Peyer's patch (tissue), 4 donors: ENCODE results near the gene EML3. TPM values are rescaled to one million over a fixed set of nuclear protein-coding genes. Genes with fewer than 3 reads are reported as not detected.
"Not testable (repeated sequence)": the region's sequence is repeated elsewhere in the genome, so short reads cannot be mapped to it uniquely, and the experiment has no call there.

ENCODE experiments used
- DNase-seq, 3 donors: peaks; one replicate each; pipeline ENCODE4 v3.0.0-alpha.2; 2017 to 2019
- H3K27ac ChIP-seq, 4 donors: fragments of 200-600 bp; sonication (generic); one replicate each; pipeline ENCODE4 v1.5.1; 2016 to 2019
- H3K27me3 ChIP-seq, 2 donors: fragments of 200-600 bp; sonication (generic); one replicate each; pipeline ENCODE4 v1.5.1; 2019
- H3K36me3 ChIP-seq, 3 donors: fragments of 200-600 bp; sonication (generic); one replicate each; pipeline ENCODE4 v1.5.1; 2016 to 2019
- H3K4me1 ChIP-seq, 4 donors: fragments of 200-600 bp; sonication (generic); one replicate each; pipeline ENCODE4 v1.5.1; 2016 to 2019
- H3K4me3 ChIP-seq, 4 donors: fragments of 200-600 bp; sonication (generic); 1 replicate in 3 of 4; 2 replicates in 1 of 4; pipeline ENCODE4 v1.5.1; 2016 to 2019; ENCODE audit warnings: mild to moderate bottlenecking in 1 of 4
- H3K9me3 ChIP-seq, 4 donors: fragments of 200-600 bp; sonication (generic); one replicate each; pipeline ENCODE4 v1.5.1; 2016 to 2019; ENCODE audit warnings: mild to moderate bottlenecking in 1 of 4
- CTCF ChIP-seq, 6 experiments: fragments of 450-650 bp in 4 of 6; fragments of 200-600 bp in 2 of 6; sonication (generic) in 1 of 6; IDR thresholded peaks; one replicate each; pipeline ENCODE4 v1.5.1; 2017 to 2019; ENCODE audit warnings: antibody characterized with exemption in 6 of 6, mild to moderate bottlenecking in 3 of 6, moderate library complexity in 1 of 6
- POLR2A ChIP-seq, 2 donors: fragments of 450-650 bp; IDR thresholded peaks; one replicate each; pipeline ENCODE4 v1.5.1; 2017; ENCODE audit warnings: antibody characterized with exemption in 2 of 2, mild to moderate bottlenecking in 2 of 2, moderate library complexity in 2 of 2
- total RNA-seq, 4 donors: library from RNA; depleted of rRNA; stranded (reverse); fragments of >200 nt; gene quantifications; one replicate each; pipeline ENCODE4 v1.1.0, GENCODE V29; 2016

EML3 gene
- total RNA-seq, 4 donors from 2014 or later, result 41.3 to 128 (median 59.8) TPM

- Histone ChIP-seq H3K27me3 (no peaks in the 10 kb centered on the region), H3K4me3 (no peak overlapping the region), H3K36me3 (peaks cover 0 to 46% (median 0%) of the 10 kb centered on the region in 3 donors), H3K9me3 (no peaks in the 10 kb centered on the region), H3K4me1 (peaks cover 17 to 53% (median 27%) of the 10 kb centered on the region in 4 donors), H3K27ac (peak overlapping the region; percentile 25 to 80 (median 72))
- peak; percentile 76 to 96 (median 84) for DNase-seq
- TF ChIP-seq CTCF (IDR thresholded peaks at IDR 0.05), result peak; percentile 44 to 96 (median 88)
- TF ChIP-seq POLR2A (IDR thresholded peaks at IDR 0.05), result peak in 1 of 2 donors; percentile 8
These were observed 51.9 kb downstream of the EML3 start for GRCh38 chr11:62560566-62561103.

GRCh38 chr11:62559626-62560025, 52.9 kb downstream of the EML3 start:
- H3K27me3 ChIP-seq, H3K4me3 ChIP-seq, DNase-seq, H3K9me3 ChIP-seq: not testable (repeated sequence)
- Histone ChIP-seq H3K36me3 (peaks cover 0 to 46% (median 0%) of the 10 kb centered on the region in 3 donors), H3K4me1 (peaks cover 23 to 54% (median 37%) of the 10 kb centered on the region in 4 donors), H3K27ac (peak overlapping the region in 3 of 4 donors; percentile 13 to 80 (median 79))

- Histone ChIP-seq H3K4me1 (peaks cover 27 to 58% (median 41%) of the 10 kb centered on the region in 4 donors), H3K4me3 (no peak overlapping the region), H3K9me3 (no peaks in the 10 kb centered on the region), H3K36me3 (peaks cover 0 to 43% (median 0%) of the 10 kb centered on the region in 3 donors), H3K27me3 (no peaks in the 10 kb centered on the region), H3K27ac (peak overlapping the region in 3 of 4 donors; percentile 79 to 90 (median 80))
- TF ChIP-seq CTCF (IDR thresholded peaks at IDR 0.05), result no peak
- no peak for TF ChIP-seq POLR2A (IDR thresholded peaks at IDR 0.05)
- no peak for DNase-seq
These were observed 53.4 kb downstream of the EML3 start for GRCh38 chr11:62559204-62559603.

GRCh38 chr11:62558669-62559068, 53.9 kb downstream of the EML3 start:
- Histone ChIP-seq H3K9me3 (no peaks in the 10 kb centered on the region), H3K27ac (peak overlapping the region; percentile 48 to 90 (median 77)), H3K4me3 (no peak overlapping the region), H3K4me1 (peaks cover 29 to 63% (median 46%) of the 10 kb centered on the region in 4 donors), H3K27me3 (no peaks in the 10 kb centered on the region), H3K36me3 (peaks cover 0 to 38% (median 0%) of the 10 kb centered on the region in 3 donors)
- no peak for DNase-seq
- TF ChIP-seq CTCF (IDR thresholded peaks at IDR 0.05) (no peak), POLR2A (IDR thresholded peaks at IDR 0.05) (no peak)

GRCh38 chr11:62556875-62557631, 55.5 kb downstream of the EML3 start:
- Histone ChIP-seq H3K4me3 (peak overlapping the region in 3 of 4 donors; percentile 5 to 29 (median 26)), H3K9me3 (no peaks in the 10 kb centered on the region), H3K27ac (peak overlapping the region; percentile 74 to 99 (median 94)), H3K4me1 (peaks cover 35 to 76% (median 58%) of the 10 kb centered on the region in 4 donors), H3K36me3 (peaks cover 0 to 22% (median 0%) of the 10 kb centered on the region in 3 donors), H3K27me3 (no peaks in the 10 kb centered on the region)
- no peak for TF ChIP-seq POLR2A (IDR thresholded peaks at IDR 0.05)
- no peak for TF ChIP-seq CTCF (IDR thresholded peaks at IDR 0.05)
- DNase-seq, result peak in 2 of 3 donors; percentile 56 to 82
